Measurements from ENCODE around the gene ZKSCAN2.

Gene ZKSCAN2

DNA sequence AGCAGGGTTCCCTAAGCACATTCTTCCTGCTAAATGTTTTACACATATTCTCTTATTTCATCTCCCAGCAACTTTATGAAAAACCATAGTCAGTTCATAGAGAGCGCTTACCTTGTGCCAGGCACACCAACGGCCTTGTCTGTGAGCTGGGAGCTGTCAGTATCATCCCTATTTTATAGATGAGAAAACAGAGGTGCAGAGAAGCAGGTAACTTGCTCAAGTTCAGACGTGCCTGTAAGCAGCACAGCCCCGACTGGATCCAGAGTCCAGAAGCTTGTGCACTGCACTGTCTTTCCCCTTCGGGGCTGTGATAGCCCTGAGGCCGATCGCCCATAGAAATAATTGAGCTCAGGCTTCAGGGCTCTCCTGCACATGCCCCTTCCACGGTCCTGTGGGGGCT lies 34.7 kb downstream of the ZKSCAN2 start:
- no peak overlapping the region for H3K4me3 ChIP-seq (ENCODE audit: low read depth, low read length)
- H3K27me3 ChIP-seq (ENCODE audit: insufficient read depth, low read depth, severe bottlenecking): no peaks in the 10 kb centered on the region
- H3K27ac ChIP-seq: no peak overlapping the region
- H3K36me3 ChIP-seq: no peaks in the 10 kb centered on the region
- no peak for DNase-seq
- TF ChIP-seq, protein P1, sequence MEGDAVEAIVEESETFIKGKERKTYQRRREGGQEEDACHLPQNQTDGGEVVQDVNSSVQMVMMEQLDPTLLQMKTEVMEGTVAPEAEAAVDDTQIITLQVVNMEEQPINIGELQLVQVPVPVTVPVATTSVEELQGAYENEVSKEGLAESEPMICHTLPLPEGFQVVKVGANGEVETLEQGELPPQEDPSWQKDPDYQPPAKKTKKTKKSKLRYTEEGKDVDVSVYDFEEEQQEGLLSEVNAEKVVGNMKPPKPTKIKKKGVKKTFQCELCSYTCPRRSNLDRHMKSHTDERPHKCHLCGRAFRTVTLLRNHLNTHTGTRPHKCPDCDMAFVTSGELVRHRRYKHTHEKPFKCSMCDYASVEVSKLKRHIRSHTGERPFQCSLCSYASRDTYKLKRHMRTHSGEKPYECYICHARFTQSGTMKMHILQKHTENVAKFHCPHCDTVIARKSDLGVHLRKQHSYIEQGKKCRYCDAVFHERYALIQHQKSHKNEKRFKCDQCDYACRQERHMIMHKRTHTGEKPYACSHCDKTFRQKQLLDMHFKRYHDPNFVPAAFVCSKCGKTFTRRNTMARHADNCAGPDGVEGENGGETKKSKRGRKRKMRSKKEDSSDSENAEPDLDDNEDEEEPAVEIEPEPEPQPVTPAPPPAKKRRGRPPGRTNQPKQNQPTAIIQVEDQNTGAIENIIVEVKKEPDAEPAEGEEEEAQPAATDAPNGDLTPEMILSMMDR (IDR thresholded peaks at IDR 0.05; ENCODE audit: low read depth, low read length): no peak
- no peaks in the 10 kb centered on the region for H3K9me3 ChIP-seq (ENCODE audit: severe bottlenecking)

- H3K36me3 ChIP-seq: no peaks in the 10 kb centered on the region
- DNase-seq: no peak
- no peak overlapping the region for H3K27ac ChIP-seq
- TF ChIP-seq, protein P1 (IDR thresholded peaks at IDR 0.05; ENCODE audit: low read depth, low read length): no peak
- H3K9me3 ChIP-seq (ENCODE audit: severe bottlenecking): no peaks in the 10 kb centered on the region
- H3K27me3 ChIP-seq (ENCODE audit: insufficient read depth, low read depth, severe bottlenecking): no peaks in the 10 kb centered on the region
- H3K4me3 ChIP-seq (ENCODE audit: low read depth, low read length): no peak overlapping the region
These were observed 38.4 kb downstream of the ZKSCAN2 start for GRCh38 chr16:25219070-25219737.

GRCh38 chr16:25217921-25218320 lies 39.7 kb downstream of the ZKSCAN2 start:
- Histone ChIP-seq H3K27me3 (ENCODE audit: insufficient read depth, low read depth, severe bottlenecking) (no peaks in the 10 kb centered on the region), H3K36me3 (no peaks in the 10 kb centered on the region), H3K27ac (no peak overlapping the region), H3K9me3 (ENCODE audit: severe bottlenecking) (no peaks in the 10 kb centered on the region), H3K4me3 (ENCODE audit: low read depth, low read length) (no peak overlapping the region)
- no peak for DNase-seq
- TF ChIP-seq, protein P1 (IDR thresholded peaks at IDR 0.05; ENCODE audit: low read depth, low read length): no peak

DNA sequence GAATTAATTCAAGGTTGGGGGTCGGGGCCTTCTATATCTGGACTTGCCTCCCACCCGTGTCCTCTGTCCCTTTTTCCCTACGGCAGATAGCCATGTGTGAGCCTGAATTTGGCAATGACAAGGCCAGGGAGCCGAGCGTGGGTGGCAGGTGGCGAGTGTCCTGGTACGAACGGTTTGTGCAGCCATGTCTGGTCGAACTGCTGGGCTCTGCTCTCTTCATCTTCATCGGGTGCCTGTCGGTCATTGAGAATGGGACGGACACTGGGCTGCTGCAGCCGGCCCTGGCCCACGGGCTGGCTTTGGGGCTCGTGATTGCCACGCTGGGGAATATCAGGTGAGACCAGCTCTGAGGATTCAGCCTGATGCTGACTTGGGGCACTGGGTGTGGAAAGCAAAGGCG lies 40.5 kb downstream of the ZKSCAN2 start:
- no peaks in the 10 kb centered on the region for H3K9me3 ChIP-seq (ENCODE audit: severe bottlenecking)
- DNase-seq: no peak
- no peak overlapping the region for H3K27ac ChIP-seq
- H3K27me3 ChIP-seq (ENCODE audit: insufficient read depth, low read depth, severe bottlenecking): no peaks in the 10 kb centered on the region
- TF ChIP-seq, protein P1 (IDR thresholded peaks at IDR 0.05; ENCODE audit: low read depth, low read length): no peak
- H3K4me3 ChIP-seq (ENCODE audit: low read depth, low read length): no peak overlapping the region
- H3K36me3 ChIP-seq: no peaks in the 10 kb centered on the region

GRCh38 chr16:25213709-25214397 lies 43.8 kb downstream of the ZKSCAN2 start:
- H3K9me3 ChIP-seq (ENCODE audit: severe bottlenecking): no peaks in the 10 kb centered on the region

More at GRCh38 chr16:25213709-25214397, 43.8 kb downstream of the ZKSCAN2 start:
- H3K27ac ChIP-seq: no peak overlapping the region
- DNase-seq: no peak
- TF ChIP-seq, protein P1 (IDR thresholded peaks at IDR 0.05; ENCODE audit: low read depth, low read length): no peak
- H3K36me3 ChIP-seq: no peaks in the 10 kb centered on the region
- no peaks in the 10 kb centered on the region for H3K27me3 ChIP-seq (ENCODE audit: insufficient read depth, low read depth, severe bottlenecking)
- no peak overlapping the region for H3K4me3 ChIP-seq (ENCODE audit: low read depth, low read length)

Measured in WERI-Rb-1 (cell line).